Neuron (in vitro differentiated cells): ENCODE measurements around the gene MYH7.
"Not testable (repeated sequence)": the region's sequence is repeated elsewhere in the genome, so short reads cannot be mapped to it uniquely, and the experiment has no call there.

Experiments
- H2AFZ ChIP-seq: one replicate; pipeline ENCODE4 v1.6.1; 2013; ENCODE audit warnings: low read depth, mild to moderate bottlenecking, inconsistent platforms, low read length, moderate library complexity
- H3K27me3 ChIP-seq: one replicate; pipeline ENCODE4 v1.6.1; 2013; ENCODE audit warnings: low read length; ENCODE audit not compliant: insufficient read depth
- H3K36me3 ChIP-seq: one replicate; pipeline ENCODE4 v1.6.1; 2013; ENCODE audit warnings: low read length; ENCODE audit not compliant: insufficient read depth
- H3K4me1 ChIP-seq: one replicate; pipeline ENCODE4 v1.6.1; 2013; ENCODE audit warnings: low read length; ENCODE audit not compliant: insufficient read depth
- H3K4me3 ChIP-seq: 2 replicates; pipeline ENCODE4 v1.5.1; 2013; ENCODE audit warnings: mild to moderate bottlenecking, low read length, moderate library complexity
- H3K9me3 ChIP-seq: one replicate; pipeline ENCODE4 v1.6.1; 2013; ENCODE audit warnings: low read length

MYH7 gene

DNA sequence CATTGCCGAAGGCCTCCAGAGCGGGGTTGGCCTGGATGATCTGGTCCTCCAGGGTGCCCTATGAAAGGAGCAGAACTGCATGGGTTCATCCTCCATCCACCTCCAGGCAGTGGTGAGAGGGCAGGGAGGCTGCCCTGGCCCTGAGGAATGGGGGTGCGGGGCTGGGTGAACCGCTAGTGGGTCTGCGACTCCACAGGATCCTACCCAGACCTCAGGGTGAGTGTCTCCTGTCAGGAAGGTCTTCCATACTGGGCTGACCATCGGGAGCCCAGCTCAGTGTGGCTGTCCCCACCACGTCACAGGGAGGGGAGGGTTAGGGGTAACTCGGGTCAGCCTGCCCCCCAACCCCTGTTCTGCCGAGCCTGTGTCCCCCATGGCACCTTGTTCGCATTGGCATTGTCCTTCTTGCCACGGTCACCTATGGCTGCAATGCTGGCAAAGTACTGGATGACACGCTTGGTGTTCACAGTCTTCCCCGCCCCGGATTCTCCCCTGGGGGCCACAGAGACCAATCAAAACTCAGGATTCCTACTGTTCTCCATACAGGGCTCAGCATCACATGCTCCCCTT is 31.0 kb downstream of the MYH7 start:
- Histone ChIP-seq H3K27me3 (peaks cover 33% of the 10 kb centered on the region), H3K9me3 (peaks cover 3% of the 10 kb centered on the region), H3K36me3 (no peaks in the 10 kb centered on the region), H2AFZ (no peak overlapping the region), H3K4me3 (no peak overlapping the region), H3K4me1 (no peaks in the 10 kb centered on the region)

- peaks cover 33% of the 10 kb centered on the region for H3K27me3 ChIP-seq
- no peaks in the 10 kb centered on the region for H3K4me1 ChIP-seq
- H3K9me3 ChIP-seq = peaks cover 3% of the 10 kb centered on the region
- H3K4me3 ChIP-seq = no peak overlapping the region
- H2AFZ ChIP-seq = no peak overlapping the region
- H3K36me3 ChIP-seq = no peaks in the 10 kb centered on the region
These were observed 31.6 kb downstream of the MYH7 start for GRCh38 chr14:23403908-23404307.

DNA sequence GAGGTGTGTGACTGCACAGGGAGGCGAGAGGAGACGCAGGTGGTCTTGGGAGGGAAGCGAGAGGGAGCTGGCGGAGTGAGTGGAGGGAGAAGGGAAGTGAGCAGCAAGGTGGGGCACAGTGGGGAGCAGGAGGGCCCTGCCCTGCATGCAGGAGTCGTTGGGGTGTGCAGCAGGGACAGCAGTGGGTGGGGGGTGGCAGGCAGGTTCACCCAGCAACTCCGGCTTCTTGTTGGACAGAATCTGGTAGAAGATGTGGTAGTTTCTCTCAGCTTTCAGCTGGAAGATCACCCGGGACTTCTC is 32.4 kb downstream of the MYH7 start:
- Histone ChIP-seq H3K4me1 (no peaks in the 10 kb centered on the region), H3K36me3 (no peaks in the 10 kb centered on the region), H2AFZ (no peak overlapping the region), H3K27me3 (peaks cover 33% of the 10 kb centered on the region), H3K9me3 (peaks cover 3% of the 10 kb centered on the region), H3K4me3 (no peak overlapping the region)

DNA sequence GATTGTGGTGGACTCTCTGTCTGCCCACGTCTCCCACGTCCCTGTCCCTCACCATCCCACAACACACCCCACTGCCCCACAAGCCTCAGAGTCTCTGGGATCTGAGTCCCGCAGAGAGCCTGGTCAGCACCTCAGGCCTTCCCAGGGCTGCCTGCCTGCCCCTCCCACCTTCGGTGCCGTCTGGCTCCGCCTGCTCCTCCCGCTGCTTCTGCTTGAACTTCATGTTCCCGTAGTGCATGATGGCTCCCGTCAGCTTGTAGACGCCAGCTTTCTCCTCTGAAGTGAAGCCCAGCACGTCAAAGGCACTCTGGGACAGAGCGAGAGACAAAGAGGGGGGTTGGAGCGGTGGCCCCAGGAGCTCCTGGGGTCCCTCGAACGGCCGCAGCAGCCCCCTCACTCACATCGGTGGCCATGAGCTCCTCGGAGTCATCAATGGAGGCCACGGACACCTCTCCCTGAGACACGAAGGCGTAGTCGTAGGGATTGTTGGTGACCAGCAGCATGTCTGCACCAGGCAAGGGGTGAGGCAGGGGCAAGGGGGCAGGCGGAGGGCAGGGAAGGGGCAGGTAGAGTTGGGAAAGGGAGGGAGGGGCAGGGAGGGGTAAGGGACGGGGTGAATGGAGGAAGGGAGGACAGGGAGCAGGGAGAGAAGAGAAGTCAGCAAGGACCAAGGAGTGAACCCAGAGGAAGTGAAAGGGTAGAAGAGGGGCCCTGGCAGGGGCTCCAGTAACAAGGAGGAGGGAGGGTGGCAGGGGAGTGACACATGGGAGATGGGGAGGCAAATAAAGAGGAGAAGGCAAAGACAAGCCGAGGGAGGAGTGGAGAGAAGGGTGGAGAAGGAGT is 32.9 kb downstream of the MYH7 start:
- H3K36me3 ChIP-seq = no peaks in the 10 kb centered on the region
- H3K27me3 ChIP-seq = peaks cover 31% of the 10 kb centered on the region
- H2AFZ ChIP-seq = no peak overlapping the region
- peaks cover 3% of the 10 kb centered on the region for H3K9me3 ChIP-seq
- H3K4me3 ChIP-seq = no peak overlapping the region
- H3K4me1 ChIP-seq = no peaks in the 10 kb centered on the region

DNA sequence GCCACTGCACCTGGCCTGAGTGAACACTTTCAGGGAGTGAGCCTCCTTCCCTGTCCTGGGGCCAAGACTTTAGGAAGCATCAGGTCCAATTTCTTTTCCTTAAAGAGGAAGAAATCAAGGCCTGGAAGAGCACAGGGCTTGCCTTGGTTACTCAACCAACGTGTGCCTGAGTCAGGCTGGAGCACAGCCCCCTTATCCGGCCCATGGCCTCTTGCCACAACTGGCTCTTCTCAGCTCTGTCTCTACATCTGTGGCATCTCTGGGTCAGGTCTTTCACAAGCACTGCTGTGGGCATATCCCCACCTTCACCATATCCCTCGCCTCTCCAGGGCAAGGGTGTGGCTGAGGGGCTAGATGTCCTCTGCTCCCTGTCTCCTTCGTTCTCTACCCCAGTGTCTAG is 34.2 kb downstream of the MYH7 start:
- H3K4me1 ChIP-seq = no peaks in the 10 kb centered on the region
- H3K4me3 ChIP-seq = no peak overlapping the region
- peaks cover 3% of the 10 kb centered on the region for H3K9me3 ChIP-seq
- H3K36me3 ChIP-seq = no peaks in the 10 kb centered on the region
- H3K27me3 ChIP-seq = peaks cover 27% of the 10 kb centered on the region
- no peak overlapping the region for H2AFZ ChIP-seq

- not testable (repeated sequence) for H3K9me3 ChIP-seq, H3K36me3 ChIP-seq, H3K4me3 ChIP-seq, H3K4me1 ChIP-seq, H2AFZ ChIP-seq
- peaks cover 27% of the 10 kb centered on the region for H3K27me3 ChIP-seq
These were observed 34.8 kb downstream of the MYH7 start for GRCh38 chr14:23400496-23401149.

DNA sequence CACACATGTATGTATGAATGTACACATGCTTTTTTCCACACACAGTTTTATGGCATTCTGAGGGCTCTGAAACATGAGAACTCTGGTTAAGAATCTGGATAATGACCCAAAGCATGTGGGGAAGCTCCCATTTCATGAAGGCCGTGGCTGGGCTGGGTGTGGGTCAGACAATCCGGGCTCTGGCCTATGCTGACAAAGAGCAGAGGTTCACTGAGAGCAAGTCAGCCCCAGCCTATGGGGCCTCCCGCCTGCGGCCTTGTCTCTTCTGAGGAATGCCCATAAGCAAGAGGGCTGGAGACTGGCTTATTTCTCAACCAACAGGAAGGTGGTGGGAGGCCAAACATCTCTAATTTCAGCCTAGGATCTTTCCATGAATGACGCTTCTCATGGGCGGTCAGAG is 35.9 kb downstream of the MYH7 start:
- Histone ChIP-seq H3K27me3 (peaks cover 25% of the 10 kb centered on the region), H3K36me3 (no peaks in the 10 kb centered on the region), H3K9me3 (peaks cover 3% of the 10 kb centered on the region), H2AFZ (no peak overlapping the region), H3K4me3 (no peak overlapping the region), H3K4me1 (no peaks in the 10 kb centered on the region)

DNA sequence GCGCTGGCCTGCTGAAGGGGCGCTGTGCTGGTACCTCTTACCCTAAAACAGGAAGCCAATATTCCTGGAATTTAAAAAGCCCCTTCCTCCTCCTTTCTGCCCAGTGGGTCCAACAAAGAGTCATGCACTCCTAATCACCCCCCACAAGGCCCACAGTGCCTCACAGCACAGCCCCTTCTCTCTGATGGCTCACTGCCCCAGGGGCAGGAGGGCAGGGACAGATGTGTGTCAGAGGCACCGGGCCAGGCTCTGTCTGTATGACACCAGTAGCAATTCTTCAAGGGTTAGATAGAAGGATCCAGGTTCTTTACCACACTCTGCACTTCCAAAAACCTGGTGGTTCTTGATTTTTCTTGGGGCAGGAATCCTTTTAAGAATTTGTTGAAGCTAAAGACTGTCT is 36.3 kb downstream of the MYH7 start:
- peaks cover 21% of the 10 kb centered on the region for H3K27me3 ChIP-seq
- H3K9me3 ChIP-seq = no peaks in the 10 kb centered on the region
- H2AFZ ChIP-seq = no peak overlapping the region
- no peak overlapping the region for H3K4me3 ChIP-seq
- no peaks in the 10 kb centered on the region for H3K4me1 ChIP-seq
- H3K36me3 ChIP-seq = no peaks in the 10 kb centered on the region

DNA sequence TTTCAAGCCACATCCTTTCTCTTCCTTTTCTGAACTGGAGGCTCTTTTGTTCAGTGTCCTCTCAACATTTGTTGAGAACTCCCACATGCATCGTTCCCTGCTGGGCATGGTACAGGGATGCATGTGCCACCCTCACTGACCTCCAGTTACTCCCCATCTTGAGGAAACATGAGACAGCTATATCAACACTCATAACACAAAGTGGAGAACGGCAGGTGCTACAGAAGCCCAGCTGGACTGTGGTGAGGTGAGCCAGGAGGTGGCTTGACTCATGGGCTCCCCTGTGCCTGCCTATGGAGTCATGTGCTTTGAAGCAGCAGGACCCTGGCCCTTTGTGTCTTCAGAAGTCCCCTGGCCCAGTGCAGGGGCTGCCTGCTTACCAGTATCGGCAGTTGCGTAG is 37.1 kb downstream of the MYH7 start:
- H2AFZ ChIP-seq = no peak overlapping the region
- H3K27me3 ChIP-seq = peaks cover 13% of the 10 kb centered on the region
- no peaks in the 10 kb centered on the region for H3K4me1 ChIP-seq
- H3K9me3 ChIP-seq = no peaks in the 10 kb centered on the region
- no peak overlapping the region for H3K4me3 ChIP-seq
- H3K36me3 ChIP-seq = no peaks in the 10 kb centered on the region

- H3K4me3 ChIP-seq = no peak overlapping the region
- H2AFZ ChIP-seq = no peak overlapping the region
- H3K4me1 ChIP-seq = no peaks in the 10 kb centered on the region
- no peaks in the 10 kb centered on the region for H3K36me3 ChIP-seq
- H3K27me3 ChIP-seq = peaks cover 4% of the 10 kb centered on the region
- H3K9me3 ChIP-seq = no peaks in the 10 kb centered on the region
These were observed 38.6 kb downstream of the MYH7 start for GRCh38 chr14:23396781-23397407.

- no peaks in the 10 kb centered on the region for H3K36me3 ChIP-seq
- no peak overlapping the region for H3K4me3 ChIP-seq
- no peak overlapping the region for H2AFZ ChIP-seq
- no peaks in the 10 kb centered on the region for H3K9me3 ChIP-seq
- no peaks in the 10 kb centered on the region for H3K4me1 ChIP-seq
- no peaks in the 10 kb centered on the region for H3K27me3 ChIP-seq
These were observed 39.3 kb downstream of the MYH7 start for GRCh38 chr14:23396126-23396525.

GRCh38 chr14:23392613-23393012 is 42.8 kb downstream of the MYH7 start:
- H3K4me3 ChIP-seq = no peak overlapping the region
- no peaks in the 10 kb centered on the region for H3K4me1 ChIP-seq
- peaks cover 9% of the 10 kb centered on the region for H3K27me3 ChIP-seq
- no peaks in the 10 kb centered on the region for H3K36me3 ChIP-seq
- H2AFZ ChIP-seq = no peak overlapping the region
- H3K9me3 ChIP-seq = no peaks in the 10 kb centered on the region

DNA sequence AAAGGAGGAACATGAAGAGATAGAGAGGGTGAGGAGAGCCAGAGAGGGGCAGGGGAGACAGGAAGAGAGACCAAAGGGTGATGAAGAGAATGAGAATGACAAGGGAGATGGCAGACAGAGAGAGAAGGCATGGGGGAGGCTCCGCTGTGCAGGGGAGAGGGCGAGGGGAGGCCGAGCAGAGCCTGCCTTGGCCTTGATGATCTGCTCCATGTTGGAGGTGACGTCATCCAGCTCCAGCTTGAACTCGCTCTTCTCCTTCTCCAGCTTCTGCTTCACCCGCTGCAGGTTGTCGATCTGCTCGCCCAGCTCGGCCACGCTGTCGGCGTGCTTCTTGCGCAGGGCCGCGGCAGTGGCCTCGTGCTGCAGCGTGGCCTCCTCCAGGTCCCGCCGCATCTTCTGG is 45.6 kb downstream of the MYH7 start:
- H3K4me1 ChIP-seq, H3K36me3 ChIP-seq, H2AFZ ChIP-seq, H3K4me3 ChIP-seq, H3K27me3 ChIP-seq, H3K9me3 ChIP-seq: not testable (repeated sequence)
